GM10266 (cell line): Measurements from ENCODE around the gene MBLAC1.

Experiments used
- DNase-seq: peaks from one replicate; pipeline ENCODE4 v3.0.0; 2012; ENCODE audit errors: extremely low spot score
- TF ChIP-seq, protein P1 (sequence below): IDR thresholded peaks from 2 replicates; pipeline ENCODE4 v1.5.1; 2012; ENCODE audit warnings: mild to moderate bottlenecking, low read depth; ENCODE audit not compliant: control insufficient read depth, insufficient read depth; ENCODE audit errors: missing control alignments

Gene MBLAC1, protein sequence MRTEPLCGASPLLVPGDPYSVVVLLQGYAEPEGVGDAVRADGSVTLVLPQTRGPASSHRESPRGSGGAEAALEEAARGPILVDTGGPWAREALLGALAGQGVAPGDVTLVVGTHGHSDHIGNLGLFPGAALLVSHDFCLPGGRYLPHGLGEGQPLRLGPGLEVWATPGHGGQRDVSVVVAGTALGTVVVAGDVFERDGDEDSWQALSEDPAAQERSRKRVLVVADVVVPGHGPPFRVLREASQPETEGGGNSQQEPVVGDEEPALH

DNA sequence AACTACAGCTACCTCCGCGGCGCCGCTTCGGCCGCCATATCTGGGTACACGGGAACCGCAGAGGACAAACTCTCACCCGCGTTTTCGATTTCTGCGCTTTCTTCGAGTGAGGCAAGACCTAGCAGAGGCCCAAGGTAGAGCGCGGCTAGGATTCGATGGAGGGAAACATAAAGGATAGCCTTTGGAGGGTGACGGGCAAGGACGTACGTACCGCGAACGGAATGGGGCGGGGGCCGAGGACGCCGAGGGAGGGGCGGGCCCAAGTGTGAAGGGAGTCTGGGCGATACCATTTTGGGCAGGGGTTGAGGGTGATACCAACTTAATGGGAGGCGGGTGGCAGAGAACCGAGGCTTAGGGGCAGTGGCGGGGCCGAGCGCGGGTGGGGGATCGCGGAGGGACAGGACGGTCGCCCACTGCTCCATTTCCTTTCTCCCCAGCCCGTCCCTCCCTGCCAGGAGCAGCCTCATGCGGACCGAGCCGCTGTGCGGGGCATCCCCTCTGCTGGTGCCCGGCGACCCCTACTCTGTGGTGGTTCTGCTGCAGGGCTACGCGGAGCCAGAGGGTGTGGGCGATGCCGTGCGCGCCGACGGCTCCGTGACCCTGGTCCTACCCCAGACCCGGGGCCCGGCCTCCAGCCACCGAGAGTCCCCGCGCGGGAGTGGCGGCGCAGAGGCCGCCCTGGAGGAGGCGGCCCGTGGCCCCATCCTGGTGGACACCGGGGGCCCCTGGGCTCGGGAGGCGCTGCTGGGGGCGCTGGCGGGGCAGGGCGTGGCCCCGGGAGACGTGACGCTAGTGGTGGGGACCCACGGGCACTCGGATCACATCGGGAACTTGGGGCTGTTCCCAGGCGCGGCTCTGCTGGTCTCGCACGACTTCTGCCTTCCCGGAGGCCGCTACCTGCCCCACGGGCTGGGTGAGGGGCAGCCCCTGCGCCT is at the start of gene MBLAC1:
TSS of gene MBLAC1 (plus strand) at position 37 of the 935 bp plus-strand sequence. CDS start at position 466, 429 bp downstream.
- DNase-seq = peak; percentile 92
- TF ChIP-seq, protein P1, sequence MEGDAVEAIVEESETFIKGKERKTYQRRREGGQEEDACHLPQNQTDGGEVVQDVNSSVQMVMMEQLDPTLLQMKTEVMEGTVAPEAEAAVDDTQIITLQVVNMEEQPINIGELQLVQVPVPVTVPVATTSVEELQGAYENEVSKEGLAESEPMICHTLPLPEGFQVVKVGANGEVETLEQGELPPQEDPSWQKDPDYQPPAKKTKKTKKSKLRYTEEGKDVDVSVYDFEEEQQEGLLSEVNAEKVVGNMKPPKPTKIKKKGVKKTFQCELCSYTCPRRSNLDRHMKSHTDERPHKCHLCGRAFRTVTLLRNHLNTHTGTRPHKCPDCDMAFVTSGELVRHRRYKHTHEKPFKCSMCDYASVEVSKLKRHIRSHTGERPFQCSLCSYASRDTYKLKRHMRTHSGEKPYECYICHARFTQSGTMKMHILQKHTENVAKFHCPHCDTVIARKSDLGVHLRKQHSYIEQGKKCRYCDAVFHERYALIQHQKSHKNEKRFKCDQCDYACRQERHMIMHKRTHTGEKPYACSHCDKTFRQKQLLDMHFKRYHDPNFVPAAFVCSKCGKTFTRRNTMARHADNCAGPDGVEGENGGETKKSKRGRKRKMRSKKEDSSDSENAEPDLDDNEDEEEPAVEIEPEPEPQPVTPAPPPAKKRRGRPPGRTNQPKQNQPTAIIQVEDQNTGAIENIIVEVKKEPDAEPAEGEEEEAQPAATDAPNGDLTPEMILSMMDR = no peak

DNA sequence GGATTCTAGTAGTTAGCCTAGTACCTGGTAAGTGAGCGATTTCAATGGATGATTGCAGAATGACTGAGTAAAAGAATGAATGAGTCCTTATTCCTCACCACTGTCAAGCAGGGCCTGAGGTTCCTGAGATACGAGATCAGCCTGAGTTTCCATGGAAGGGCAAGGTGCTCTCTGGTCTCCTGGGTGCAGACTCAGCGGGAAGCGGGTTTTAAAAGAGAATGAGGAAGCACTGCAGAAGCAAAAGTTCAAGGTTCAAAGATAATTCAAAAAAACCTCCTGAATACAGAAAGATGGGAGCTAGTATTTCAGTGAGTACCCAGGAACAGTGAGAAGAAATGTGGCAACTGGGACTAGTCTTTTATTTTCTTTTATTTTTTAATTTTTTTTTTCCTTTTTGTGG is 49.6 kb upstream of the MBLAC1 start:
- no peak for DNase-seq
- TF ChIP-seq, protein P1 = no peak

DNA sequence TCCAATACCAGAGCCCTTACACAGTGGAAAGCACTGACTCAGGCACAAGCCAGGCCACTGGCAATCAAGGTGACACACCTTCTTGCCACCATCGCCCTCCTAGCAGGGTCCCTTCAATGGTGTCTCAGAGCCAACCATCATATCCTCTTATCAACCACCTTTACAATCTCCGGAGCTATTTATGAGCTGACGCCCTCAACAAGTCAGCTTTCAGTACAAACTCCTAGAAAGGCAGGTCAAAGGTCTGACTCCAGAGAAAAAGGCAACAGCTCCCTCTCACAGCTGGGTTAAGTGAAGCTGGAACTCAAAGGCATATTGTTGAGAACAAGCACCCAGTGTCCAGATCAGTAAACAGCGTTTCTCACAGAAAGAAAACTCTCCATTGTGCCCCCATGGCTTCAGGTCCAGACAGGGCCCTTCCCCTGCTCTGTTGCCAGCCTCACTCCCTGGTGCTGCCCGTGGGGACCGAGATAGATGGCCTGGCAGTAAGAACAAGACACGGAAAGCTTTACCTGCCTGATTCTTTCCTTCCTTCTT is 47.7 kb upstream of the MBLAC1 start:
- TF ChIP-seq, protein P1 = no peak
- DNase-seq = no peak

DNA sequence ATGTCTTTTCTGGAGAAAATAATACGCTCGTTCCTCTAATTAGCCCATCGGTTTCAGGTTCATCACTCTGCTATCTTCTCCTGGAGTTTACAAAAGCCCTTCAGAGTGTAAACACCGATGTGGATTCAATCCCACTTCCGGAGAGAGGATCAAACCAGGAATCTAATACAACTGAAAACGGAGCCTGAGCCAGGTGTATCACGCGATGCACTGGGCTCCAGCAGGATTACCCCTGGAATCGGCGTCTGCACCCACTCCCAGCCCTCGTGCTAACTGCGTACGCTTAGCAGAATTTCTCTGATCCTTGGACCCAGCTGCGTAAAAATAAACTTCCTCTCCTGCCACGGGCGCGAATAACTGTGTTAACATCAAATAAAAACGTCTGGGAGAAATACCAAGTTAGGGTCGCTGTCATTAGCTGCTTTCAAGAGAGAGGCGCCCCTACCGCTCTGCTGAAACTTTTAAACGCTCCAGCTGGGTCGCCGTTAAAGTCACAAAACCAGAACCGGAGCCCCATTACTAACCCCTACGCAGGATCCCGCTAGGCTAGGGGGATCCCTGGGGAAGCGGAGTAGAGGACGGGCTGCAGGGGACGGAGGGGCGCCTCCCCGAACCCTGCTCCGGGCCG is 45.7 kb upstream of the MBLAC1 start:
- no peak for DNase-seq
- TF ChIP-seq, protein P1 = no peak

DNA sequence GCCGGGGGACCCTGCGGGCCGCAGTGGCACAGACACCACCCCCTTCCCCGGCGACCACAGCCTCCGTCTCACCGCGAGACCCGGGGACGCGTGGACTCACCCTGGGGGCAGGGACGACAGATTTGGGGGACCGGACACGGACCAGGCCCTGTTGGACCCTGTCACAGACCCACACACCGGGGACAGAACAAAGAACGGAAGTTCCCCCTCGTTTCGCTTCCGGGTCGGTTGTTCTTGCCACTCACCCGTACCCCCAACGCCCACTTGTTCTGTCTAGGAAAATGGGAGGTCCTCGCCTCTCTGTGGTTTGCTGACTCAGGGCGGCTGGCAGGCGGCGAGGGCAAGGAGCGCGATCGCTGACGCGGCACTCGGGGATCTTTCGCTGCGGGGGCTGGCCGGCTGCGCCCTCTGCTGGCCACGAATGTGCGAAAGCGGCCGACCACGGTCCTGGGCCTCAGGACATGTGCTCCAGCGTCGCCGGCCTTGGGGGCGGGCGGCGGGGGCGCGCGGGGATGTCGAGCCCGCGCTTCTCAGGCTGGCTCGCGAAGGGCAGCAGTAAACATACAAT is 45.1 kb upstream of the MBLAC1 start, which contains the start of gene ZNF3:
TSS of gene ZNF3 (minus strand) at position 189 of the 568 bp plus-strand sequence. CDS start 4,366 bp downstream, outside the sequence.
- DNase-seq = peak; percentile 95
- TF ChIP-seq, protein P1 = peak; percentile 96

DNA sequence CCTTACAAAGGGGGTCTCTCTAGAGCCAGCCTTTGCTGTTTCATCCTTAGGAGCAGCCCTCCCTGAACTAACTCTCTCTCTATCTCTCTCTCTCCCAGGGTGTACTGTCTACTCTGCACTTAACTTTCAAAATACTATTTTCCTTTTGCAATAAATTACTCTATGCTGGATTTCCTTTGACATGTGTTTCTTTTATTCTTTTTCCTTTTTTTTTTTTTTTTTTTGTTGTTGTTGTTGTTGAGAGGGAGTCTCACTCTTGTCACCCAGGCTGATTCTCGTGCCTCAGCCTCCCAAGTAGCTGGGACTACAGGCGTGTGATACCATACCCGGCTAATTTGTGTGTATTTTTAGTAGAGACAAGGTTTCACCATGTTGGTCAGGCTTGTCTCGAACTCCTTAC is 43.8 kb upstream of the MBLAC1 start:
- TF ChIP-seq, protein P1 = no peak
- no peak for DNase-seq
